HS-5 (cell line): ENCODE measurements around the gene HES1.
"Not testable (repeated sequence)": the region's sequence is repeated elsewhere in the genome, so short reads cannot be mapped to it uniquely, and the experiment has no call there.

Source experiments
- DNase-seq: peaks from one replicate; pipeline ENCODE4 v3.0.0-alpha.2; 2012; ENCODE audit warnings: low read depth

HES1 gene

DNA sequence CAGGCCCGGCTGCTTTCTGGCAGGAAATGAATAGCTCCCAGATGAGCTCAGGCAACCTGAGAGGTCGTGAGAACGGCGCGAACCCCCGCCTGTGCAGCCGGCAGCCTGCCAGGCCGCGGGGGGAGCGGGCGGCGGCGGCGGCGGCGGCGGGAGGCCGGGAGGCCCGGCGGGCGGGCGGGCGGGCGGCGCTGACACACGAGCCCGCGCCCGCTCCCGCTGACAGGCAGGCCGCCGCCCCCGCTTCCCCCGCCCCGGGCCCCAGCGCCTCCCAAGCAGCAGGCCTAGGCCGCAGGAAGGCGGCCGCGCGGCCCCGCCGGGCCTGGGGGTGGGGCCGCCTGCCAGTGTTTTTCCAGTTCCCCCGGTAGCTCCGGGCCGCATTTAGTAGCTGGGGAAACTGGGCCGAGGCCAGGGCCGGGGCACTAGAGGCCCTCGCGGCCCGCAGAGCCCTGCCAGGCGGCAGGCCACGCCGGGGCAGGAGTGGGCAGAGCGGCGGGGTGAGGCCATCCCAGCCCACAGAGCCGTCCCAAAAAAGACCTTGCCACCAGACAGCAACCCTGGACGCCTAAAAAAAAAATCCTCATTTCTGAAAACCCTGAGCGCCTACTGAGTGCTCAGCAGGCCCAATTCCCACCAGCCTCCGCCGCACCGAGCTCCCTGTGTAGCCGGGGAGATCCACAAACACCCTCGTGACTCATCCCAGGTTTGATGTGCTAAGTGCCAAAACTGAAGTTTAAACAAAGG lies 5.6 kb downstream of the HES1 start:
- no peak for DNase-seq

DNA sequence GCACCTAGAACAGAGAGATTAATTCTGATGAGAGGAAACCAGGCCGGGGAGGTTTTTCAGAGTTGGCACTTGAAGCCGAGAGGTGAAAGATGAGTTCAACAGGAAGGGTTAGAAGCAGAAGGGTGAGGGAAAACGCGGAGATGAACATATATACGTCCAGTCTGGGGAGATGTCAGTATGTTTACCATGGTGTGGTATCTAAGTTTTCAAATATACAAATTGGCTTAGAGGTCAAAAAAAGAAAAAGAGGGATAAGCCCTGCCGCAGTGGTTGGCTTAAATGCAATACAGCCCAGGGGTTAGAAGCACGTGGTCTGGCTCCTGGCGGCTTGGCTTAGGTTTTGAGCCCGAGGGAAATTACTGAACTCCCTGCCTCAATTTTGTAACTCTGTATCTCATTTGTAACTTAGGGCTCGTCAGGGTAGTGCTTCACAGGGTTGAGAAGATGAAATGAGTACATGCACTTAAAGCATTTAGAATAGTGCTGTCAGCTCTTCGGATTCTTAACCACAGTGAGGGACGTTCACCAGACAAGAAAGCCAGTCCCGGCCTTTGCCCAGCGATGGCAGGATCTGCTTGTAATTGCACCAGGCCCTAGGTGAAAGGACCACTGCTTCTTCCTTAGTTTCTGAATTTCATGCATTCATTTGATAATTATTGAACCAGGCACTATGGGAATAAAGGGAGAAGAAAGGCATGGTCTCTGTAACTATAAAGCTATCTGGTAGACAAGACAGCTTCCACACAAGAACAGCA lies 6.4 kb downstream of the HES1 start:
- no peak for DNase-seq

DNA sequence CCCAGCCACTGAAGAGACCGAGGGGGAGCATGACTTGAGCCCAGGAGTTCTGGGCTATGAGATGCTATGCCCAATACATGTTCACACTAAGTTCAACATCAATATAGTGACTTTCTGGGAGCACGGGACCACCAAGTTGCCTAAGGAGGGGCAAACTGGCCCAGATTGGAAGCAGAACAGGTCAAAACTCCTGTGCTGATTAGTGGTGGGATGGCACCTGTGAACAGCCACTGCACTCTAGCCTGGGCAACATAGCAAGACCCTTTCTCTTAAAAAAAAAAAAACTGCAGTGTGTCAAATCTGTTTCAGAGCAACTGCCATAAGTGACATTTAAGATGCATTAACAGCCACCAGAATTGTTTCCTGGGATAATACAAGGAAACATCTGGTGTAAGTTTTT lies 9.8 kb downstream of the HES1 start:
- no peak for DNase-seq

DNA sequence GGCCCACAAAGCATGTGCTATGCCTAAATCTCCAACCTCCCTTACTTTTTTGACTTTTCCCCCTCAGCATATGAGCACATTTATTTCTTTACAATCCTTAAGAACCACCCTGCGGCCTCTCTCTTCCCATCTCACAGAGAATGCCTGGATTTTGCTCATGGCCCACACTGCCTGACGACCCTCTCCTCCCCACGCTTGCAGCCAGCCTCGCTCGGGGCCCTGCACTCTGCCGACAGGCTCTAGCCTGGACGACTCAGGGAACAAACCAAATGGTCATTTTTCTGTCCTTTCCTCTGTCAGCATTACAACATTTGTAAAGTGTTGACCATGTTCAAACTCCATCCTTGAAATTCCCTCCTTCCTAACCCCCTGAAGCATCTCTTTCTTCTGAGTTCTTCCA lies 11.7 kb downstream of the HES1 start:
- no peak for DNase-seq

DNA sequence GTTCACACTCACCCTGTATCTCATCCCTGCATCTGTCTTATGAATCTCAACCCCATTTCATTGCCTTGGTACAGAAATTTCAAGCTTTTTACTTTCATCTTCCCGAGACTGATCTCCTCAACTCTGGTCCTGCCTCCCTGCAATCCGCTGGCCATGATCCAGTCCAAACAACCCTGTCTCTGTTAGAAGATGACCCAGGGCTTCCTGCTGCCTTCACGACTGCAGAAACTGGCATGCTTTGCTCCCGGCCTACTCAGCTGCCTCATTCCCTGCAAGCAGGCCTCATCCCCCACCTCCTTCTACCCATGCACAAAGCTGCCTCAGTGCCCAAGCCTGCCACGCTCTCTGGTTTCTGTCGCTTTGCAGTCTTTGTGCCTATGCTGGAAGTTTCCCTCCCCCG lies 12.4 kb downstream of the HES1 start:
- DNase-seq = no peak

DNA sequence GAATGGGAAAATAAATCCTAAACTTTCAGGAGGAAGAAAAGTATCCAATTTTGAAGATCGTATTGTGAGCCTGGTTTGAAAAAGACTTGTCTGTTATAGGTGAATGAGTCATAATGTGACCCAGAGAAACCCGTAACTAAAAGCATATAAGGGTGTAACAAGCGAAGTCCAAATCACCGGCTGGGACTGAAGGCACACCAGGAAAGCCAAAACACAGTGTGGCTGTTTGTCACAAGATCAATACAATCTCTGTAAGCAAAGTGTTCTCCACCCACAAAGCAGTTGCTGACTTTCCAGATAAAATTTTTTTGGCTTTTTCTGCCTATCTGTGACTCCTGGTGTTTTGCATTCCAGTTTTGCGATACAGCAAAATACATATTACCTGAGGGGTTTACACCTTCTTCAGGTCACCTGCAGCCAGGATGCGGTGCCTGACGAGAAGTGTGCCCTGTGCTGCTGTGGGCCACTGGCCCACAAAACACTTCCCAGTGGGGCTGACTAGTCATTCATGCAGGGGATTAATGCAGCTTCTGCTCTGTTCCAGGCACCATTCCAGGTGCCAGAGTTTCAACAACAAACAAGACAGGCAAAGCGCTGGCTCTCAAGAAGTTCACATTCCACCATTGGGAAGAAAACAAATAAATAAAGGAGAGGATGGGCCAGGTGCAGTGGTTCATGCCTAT lies 14.4 kb downstream of the HES1 start:
- no peak for DNase-seq

DNA sequence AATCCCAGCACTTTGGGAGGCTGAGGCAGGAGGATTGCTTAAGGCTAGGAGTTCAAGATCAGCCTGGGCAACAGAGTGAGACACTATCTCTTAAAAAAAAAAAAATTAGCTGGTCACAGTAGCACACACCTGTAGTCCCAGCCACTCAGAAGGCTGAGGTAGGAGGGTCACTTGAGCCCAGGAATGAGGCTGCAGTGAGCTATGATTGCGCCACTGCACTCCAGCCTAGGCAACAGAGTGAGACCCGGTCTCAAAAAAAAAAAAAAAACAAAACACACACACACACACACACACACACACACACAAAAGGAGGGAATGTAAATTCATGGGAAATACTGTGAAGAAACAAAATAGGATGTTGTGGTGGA lies 15.0 kb downstream of the HES1 start:
- not testable (repeated sequence) for DNase-seq

DNA sequence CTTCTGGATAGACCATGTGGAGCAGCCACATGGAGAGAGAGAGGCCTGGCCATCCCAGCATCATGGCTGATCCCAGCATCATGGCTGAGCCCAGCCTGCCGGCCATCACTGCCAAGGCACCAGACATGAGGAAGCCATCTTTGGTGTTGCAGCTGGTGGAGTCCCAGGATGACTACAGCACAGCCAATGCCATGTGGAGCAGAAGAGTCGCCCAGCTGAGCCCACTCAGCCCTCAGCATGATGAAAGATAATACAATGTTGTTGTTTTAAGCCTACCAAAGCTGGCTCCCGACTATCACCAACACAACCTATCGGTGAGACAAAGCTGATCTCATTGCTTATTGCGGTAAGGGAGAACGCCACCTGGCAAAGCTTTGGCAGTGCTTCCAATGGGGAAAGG lies 18.4 kb downstream of the HES1 start:
- no peak for DNase-seq

DNA sequence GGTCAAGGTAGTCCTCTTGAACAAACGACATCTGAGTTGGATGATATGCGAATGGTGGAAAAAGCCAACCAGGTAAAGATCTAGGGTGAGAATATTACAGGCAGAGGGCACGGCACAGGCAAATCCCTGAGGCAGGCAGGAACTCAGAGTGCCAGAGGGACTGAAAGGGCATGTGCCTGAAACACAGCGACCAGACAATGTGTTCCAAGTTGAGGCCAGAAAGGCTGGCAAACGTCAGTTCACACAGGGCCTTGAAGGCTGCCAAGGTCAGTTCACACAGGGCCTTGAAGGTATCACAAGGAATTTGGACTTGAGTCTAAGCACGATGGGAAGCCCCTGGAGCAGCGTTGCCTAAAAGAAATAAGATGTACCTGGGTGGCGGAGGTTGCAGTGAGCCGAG lies 20.1 kb downstream of the HES1 start:
- DNase-seq = no peak

DNA sequence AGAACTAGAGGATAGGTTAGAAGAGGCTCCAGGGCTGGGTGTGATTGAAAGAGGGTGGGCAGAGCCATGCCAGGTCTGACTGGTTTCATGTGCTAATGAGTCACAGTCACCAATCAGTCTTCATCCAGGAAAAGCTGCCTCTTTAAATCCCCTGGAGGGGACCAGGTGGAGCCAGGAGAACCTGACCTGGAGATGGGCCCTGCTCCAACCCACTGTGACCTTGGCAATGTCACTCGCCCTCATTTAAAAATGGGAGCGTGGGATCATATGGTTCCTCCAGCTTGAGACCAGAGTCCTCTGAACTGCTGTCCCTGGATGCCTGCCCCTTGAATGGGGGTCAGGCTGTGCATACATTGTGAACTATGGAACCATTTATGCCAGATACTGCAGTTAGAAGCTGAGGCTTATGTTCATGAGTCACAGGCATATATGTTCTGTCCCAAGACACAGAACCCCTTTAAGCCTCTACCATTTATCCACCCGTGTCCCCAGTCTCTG lies 23.0 kb downstream of the HES1 start:
- DNase-seq = no peak

DNA sequence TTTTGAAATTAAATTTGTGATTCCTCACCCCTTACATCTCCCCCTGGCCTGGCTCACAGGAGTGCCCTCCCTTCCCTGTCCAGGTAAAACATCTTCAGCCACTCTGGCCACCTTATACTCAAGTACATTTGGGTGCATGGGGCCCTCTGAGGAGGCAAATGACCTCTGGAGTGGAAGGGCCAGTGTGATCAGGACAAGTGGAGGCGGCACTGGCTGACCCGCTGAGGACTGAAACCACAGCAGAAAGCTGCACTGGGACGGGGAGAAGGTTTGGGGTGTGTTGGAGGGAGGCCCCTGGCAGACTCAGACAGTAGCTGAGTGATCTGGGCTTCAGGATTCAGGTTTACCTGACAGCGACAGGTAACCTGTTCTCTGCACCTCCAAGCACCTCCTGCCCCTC lies 24.2 kb downstream of the HES1 start:
- no peak for DNase-seq

DNA sequence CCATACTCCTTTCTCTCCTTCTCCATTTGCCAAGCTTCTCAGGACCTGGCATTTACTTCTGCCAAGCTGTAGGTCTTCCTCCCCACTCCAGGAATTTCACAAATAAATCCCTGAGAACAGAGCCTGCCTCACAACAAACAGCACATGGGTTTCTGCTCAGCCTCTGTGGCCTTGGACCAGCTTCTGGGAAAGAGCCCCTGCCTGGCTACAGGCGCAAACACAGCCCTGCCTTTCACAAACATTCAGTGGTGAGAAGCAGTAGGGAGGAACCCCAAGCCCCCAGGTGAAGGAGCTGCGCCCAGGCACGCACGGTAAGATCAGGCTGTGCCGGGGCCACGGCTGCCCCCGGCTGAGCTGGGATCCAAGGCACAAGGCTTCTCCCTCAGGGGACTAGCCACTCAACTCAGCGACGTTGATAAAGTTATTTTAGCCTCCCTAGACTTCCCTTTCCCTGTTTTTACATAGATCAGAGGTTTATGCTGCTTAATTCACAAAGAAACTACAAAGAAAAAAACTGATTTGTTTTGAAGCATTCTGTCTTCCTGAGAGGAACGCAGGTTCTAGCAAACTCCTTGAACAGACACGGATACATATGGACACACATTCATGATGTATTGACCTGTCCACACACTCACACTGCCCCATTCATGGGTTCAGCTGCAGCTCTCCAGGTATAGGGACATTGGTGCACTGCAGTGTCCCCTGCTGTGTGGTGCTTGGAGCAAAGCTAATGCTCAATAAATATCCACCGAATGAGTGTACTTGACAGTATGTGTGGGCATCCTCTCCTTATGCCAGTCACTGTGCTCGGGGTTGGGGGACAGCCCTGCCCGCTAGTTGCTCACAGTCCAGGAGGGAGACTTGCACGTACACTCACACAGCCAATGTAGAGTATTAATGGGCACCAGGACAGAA lies 25.4 kb downstream of the HES1 start:
- DNase-seq = no peak

DNA sequence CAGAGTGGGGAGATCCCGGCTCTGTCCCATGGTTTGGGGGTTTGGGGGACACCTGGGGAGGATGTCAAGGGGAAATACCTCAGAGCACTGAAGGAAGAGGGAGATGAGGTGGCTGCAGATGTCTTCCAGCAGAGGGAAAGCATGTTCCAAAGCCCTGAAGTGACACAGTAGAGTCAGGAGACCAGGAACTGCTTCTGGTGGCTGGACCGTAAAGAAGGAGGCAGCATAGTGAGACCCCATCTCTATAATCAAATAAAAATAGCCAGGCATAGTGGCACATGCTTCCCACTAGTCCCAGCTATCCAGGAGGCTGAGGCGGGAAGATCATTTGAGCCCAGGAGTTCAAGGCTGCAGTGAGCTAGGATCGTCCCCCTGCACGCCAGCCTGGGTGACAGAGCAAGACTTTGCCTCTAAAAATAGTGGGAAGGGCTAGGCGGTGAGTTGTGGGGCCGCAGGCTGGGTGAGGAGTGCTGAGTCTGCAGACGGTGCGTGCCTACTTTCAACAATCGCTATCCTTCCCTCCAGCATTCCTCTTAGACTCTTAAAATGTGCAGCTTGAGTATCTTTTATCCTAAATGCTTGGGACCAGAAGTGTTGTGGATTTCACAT lies 26.2 kb downstream of the HES1 start:
- DNase-seq = no peak

DNA sequence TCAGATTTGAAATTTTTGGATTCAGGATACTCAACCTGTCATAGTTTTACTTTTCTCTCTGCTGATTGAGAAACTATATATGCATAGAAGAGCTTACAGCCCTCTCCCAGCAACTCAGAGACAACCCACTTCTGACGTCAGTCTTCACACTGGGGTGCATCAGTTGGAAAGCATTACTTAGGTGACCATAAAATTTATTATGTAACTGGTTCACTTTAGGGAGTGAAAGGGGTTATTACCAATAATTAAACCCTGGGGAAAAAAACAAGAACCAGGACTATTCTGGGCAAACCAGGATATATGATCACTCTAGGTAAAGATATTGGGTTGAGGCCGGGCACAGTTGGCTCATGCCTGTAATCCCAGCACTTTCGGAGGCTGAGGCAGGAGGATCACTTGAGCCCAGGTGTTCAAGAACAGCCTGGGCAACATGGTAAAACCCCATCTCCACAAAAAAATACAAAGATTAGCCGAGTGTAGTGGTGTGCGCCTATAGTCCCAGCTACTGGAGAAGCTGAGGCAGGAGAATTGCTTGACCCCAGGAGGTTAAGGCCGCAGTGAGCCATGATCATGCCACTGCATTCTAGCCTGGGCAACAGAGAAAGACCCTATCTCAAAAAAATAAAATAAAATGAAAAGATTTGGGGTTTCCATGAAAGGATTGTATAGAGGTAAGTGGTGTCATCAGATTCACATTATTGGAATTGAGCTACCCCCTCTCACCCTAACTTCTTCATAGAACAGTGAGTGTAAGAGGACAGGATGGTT lies 27.1 kb downstream of the HES1 start:
- no peak for DNase-seq

DNA sequence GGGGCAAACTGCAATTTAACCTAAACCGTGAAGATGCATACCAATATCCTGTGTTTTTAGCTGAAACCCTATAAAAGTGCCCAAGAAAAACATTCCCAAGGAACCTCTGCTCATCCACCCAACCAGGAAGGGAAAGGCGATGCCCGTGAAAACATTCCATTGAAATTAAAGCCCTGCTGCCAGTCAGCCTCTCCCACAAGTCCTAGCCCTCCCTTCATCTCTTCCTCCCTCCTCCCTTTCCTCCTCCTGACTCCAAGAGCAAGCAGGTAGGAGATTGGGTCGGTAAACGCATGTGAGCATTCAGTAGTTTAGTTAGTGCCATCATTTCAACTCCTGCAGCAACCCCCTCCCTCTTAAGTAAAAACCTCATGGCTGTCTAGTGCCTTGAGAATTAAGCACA lies 27.7 kb downstream of the HES1 start:
- no peak for DNase-seq

DNA sequence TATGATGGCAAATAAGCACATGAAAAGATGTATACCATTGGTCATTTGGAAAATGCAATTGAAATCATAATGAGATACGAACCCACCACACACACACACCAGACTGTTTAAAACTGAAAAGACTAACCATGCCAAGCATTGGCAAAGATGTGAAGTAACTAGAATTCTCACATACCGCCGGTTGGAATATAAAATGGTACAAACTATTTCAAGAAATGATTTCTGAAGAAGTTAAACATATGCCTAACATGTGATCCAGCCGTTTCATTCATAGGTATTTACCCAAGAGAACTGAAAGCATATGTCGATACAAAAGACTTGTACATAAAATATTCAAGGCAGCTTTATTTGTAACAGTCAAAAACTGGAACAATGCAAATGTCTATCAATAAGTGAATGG lies 28.9 kb downstream of the HES1 start:
- DNase-seq = no peak

DNA sequence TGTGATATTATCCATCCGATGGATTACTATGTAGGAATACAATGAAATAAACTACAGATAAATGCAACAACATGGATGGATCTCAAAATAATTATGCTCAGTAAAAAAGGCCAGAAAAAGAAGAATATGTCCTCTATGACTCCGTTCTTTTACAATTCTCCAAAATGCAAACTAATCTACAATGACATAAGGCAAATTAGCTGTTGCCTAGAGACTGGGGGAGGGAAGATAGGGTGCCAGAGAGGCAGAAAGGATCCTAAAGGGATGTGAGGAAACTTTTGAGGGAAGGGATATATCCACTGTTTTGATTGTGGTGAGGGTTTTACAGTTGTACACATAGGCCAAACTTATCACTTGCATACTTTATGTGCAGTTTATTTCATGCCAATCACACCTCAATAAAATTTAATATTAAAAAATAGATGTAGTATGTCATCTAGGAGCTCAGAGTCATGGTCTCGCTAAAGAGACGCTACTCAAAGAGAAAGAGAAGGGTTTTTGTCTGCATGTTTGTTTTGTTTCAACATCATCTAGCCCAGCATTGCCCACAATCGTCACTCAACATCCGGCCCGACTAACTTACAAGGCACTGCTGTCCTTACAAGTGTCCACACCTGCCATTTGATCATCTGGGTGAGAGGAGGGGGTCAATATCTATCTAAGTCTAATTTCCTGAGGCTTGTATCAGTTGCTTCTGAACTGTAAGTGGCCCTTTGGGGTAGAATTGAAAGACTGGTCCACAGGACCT lies 29.5 kb downstream of the HES1 start:
- no peak for DNase-seq

DNA sequence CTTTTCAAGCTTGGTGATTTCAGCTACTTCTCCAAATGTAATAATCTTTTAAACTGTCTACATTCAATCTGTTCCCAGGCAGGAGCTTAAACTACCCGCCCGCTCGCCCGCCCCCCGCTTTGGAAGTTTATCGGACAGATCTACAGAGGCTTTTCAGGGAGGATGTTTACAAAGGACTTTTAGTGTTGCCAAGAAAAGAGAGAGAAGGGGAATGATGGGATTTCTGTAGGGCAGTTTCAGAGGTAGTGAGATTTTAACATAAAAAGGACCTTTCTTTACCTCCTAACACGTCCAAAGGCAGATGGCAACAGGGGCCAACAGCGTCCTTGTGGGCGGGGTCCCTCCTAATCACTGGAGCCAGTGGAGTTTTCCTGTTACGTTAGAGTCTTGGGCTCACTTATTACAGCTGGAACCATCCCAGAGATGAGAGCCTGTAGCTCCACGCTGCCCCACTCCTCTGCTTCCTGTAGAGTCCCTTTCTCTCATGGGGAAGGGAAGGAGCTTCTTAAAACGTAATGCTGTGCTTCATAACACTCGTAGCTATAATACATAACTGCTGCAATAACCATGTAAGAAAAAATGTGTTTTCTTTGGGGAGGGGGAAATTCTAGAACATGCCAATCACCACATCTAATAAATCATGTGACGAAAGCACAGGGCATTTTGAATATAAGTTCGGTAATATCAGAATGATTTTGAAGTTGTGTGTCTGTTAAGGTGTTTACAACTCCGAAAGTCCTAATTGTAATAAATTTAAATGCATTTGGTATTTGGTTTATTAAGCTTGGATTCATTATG lies 30.9 kb downstream of the HES1 start:
- DNase-seq = no peak
